Natural killer cell (primary cell): Measurements from ENCODE around the gene DGKB. TPM values are rescaled to one million over a fixed set of nuclear protein-coding genes. Genes with fewer than 3 reads are reported as not detected.

Source experiments
- ATAC-seq, 3 donors: fragments of 150-1000 bp in 2 of 3; fragments of 200-7000 bp in 1 of 3; cut with Tn5 transposase; 1 replicate in 1 of 3; 2 replicates in 2 of 3; pipeline ENCODE4 v1.10.0; 2021; ENCODE audit warnings: mild to moderate bottlenecking in 2 of 3, moderate library complexity in 2 of 3
- DNase-seq, 2 donors: peaks; one replicate each; pipeline versions ENCODE4 v3.0.0 to v3.0.0-alpha.2; 2013 to 2021; ENCODE audit warnings: mixed read lengths in 1 of 2
- H3K27ac ChIP-seq: one replicate; pipeline ENCODE4 v1.5.1; 2013; ENCODE audit warnings: mild to moderate bottlenecking, low read length
- H3K27me3 ChIP-seq: one replicate; pipeline ENCODE4 v1.6.1; 2013; ENCODE audit warnings: low read length; ENCODE audit not compliant: control insufficient read depth, insufficient read depth
- H3K36me3 ChIP-seq: one replicate; pipeline ENCODE4 v1.6.1; 2013; ENCODE audit warnings: low read length; ENCODE audit not compliant: control insufficient read depth, insufficient read depth
- H3K4me1 ChIP-seq: one replicate; pipeline ENCODE4 v1.6.1; 2013; ENCODE audit warnings: low read length; ENCODE audit not compliant: control insufficient read depth, insufficient read depth
- H3K4me3 ChIP-seq: one replicate; pipeline ENCODE4 v1.5.1; 2013; ENCODE audit warnings: low read length
- H3K9me3 ChIP-seq: one replicate; pipeline ENCODE4 v1.6.1; 2013; ENCODE audit warnings: low read length; ENCODE audit not compliant: control insufficient read depth, insufficient read depth
- H3K27ac Mint-ChIP-seq, 2 donors: one replicate each; pipeline ENCODE4 v1.8.0; 2022; ENCODE audit warnings: mild to moderate bottlenecking in 2 of 2, mixed read lengths in 2 of 2, moderate library complexity in 1 of 2
- H3K27me3 Mint-ChIP-seq, 2 donors: one replicate each; pipeline ENCODE4 v1.8.0; 2022; ENCODE audit warnings: low read depth in 2 of 2, mixed read lengths in 2 of 2
- H3K36me3 Mint-ChIP-seq: one replicate; pipeline ENCODE4 v1.8.0; 2022; ENCODE audit warnings: mixed read lengths
- H3K4me1 Mint-ChIP-seq, 2 donors: one replicate each; pipeline ENCODE4 v1.8.0; 2022; ENCODE audit warnings: mixed read lengths in 2 of 2
- H3K4me3 Mint-ChIP-seq: one replicate; pipeline ENCODE4 v1.8.0; 2022; ENCODE audit warnings: mild to moderate bottlenecking, moderate library complexity, mixed read lengths
- H3K9me3 Mint-ChIP-seq, 2 donors: one replicate each; pipeline ENCODE4 v1.8.0; 2022; ENCODE audit warnings: mixed read lengths in 2 of 2
- WGBS: methylation state at CpG from one replicate; pipeline ENCODE4 v1.1.7; 2013; ENCODE audit warnings: missing lambda C conversion rate; ENCODE audit not compliant: insufficient coverage; 5-methylcytosine and 5-hydroxymethylcytosine counted together
- intact Hi-C: fragments of 100-400 bp; cut with micrococcal nuclease; formaldehyde crosslinking; loops from one replicate; pipeline ENCODE4 v1.14.2; 2022
- total RNA-seq, 4 donors: library from RNA; stranded (reverse); fragments of 120-200 nt in 1 of 4; gene quantifications; one replicate each; pipeline versions ENCODE4 v1.2.3 to v1.2.4, GENCODE V29; 2013 to 2022
- TF ChIP-seq, protein P1 (sequence below): fragments of 200-600 bp; IDR thresholded peaks from one replicate; pipeline ENCODE4 v1.8.0; 2022; ENCODE audit warnings: antibody characterized with exemption

DGKB gene
- total RNA-seq, 3 donors from 2014 or later (not counting 1 experiment from before 2014, with no cell fraction given), result not detected

- intact Hi-C loops, result no loop called here
- Mint-ChIP-seq H3K4me1 (no peaks in the 10 kb centered on the region), H3K36me3 (no peaks in the 10 kb centered on the region), H3K9me3 (peaks cover 0 to 2% of the 10 kb centered on the region in 2 donors), H3K27ac (no peak overlapping the region), H3K27me3 (no peaks in the 10 kb centered on the region), H3K4me3 (no peak overlapping the region)
- Histone ChIP-seq H3K4me3 (no peak overlapping the region), H3K27ac (no peak overlapping the region), H3K9me3 (no peaks in the 10 kb centered on the region), H3K36me3 (no peaks in the 10 kb centered on the region), H3K27me3 (no peaks in the 10 kb centered on the region), H3K4me1 (no peaks in the 10 kb centered on the region)
- ATAC-seq, result no peak
- no CpG with 5 or more reads among the region's 1 CpG for WGBS
- TF ChIP-seq, protein P1, sequence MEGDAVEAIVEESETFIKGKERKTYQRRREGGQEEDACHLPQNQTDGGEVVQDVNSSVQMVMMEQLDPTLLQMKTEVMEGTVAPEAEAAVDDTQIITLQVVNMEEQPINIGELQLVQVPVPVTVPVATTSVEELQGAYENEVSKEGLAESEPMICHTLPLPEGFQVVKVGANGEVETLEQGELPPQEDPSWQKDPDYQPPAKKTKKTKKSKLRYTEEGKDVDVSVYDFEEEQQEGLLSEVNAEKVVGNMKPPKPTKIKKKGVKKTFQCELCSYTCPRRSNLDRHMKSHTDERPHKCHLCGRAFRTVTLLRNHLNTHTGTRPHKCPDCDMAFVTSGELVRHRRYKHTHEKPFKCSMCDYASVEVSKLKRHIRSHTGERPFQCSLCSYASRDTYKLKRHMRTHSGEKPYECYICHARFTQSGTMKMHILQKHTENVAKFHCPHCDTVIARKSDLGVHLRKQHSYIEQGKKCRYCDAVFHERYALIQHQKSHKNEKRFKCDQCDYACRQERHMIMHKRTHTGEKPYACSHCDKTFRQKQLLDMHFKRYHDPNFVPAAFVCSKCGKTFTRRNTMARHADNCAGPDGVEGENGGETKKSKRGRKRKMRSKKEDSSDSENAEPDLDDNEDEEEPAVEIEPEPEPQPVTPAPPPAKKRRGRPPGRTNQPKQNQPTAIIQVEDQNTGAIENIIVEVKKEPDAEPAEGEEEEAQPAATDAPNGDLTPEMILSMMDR, result no peak
- DNase-seq, result no peak
Observed at GRCh38 chr7:14717816-14718215, 184.7 kb downstream of the DGKB start.

GRCh38 chr7:14717169-14717568 is 185.4 kb downstream of the DGKB start:
- no peaks in the 10 kb centered on the region for H3K27me3 ChIP-seq
- H3K4me3 ChIP-seq, result no peak overlapping the region
- no peak overlapping the region for H3K27ac Mint-ChIP-seq
- DNase-seq (no peak), ATAC-seq (no peak)
- no peaks in the 10 kb centered on the region for H3K36me3 Mint-ChIP-seq
- H3K36me3 ChIP-seq, result no peaks in the 10 kb centered on the region
- H3K27me3 Mint-ChIP-seq, result no peaks in the 10 kb centered on the region
- H3K4me3 Mint-ChIP-seq, result no peak overlapping the region
- intact Hi-C loops, result no loop called here
- TF ChIP-seq, protein P1, result no peak
- no peaks in the 10 kb centered on the region for H3K9me3 ChIP-seq
- no peak overlapping the region for H3K27ac ChIP-seq
- H3K9me3 Mint-ChIP-seq, result peaks cover under 1% of the 10 kb centered on the region in 2 donors
- H3K4me1 Mint-ChIP-seq, result no peaks in the 10 kb centered on the region
- no peaks in the 10 kb centered on the region for H3K4me1 ChIP-seq

GRCh38 chr7:14714161-14714728 is 188.3 kb downstream of the DGKB start:
- DNase-seq (no peak), ATAC-seq (no peak)
- no peak overlapping the region for H3K4me3 Mint-ChIP-seq
- TF ChIP-seq, protein P1, result no peak
- no peaks in the 10 kb centered on the region for H3K36me3 Mint-ChIP-seq
- H3K27me3 ChIP-seq, result no peaks in the 10 kb centered on the region
- no peaks in the 10 kb centered on the region for H3K4me1 Mint-ChIP-seq
- no peaks in the 10 kb centered on the region for H3K4me1 ChIP-seq
- H3K27me3 Mint-ChIP-seq, result no peaks in the 10 kb centered on the region
- no peaks in the 10 kb centered on the region for H3K9me3 ChIP-seq
- WGBS, result 69% methylated on average over 3 of the region's 3 CpGs
- intact Hi-C loops, result no loop called here
- no peak overlapping the region for H3K4me3 ChIP-seq
- H3K36me3 ChIP-seq, result no peaks in the 10 kb centered on the region
- no peak overlapping the region for H3K27ac ChIP-seq
- H3K27ac Mint-ChIP-seq, result no peak overlapping the region
- H3K9me3 Mint-ChIP-seq, result peaks cover 4% of the 10 kb centered on the region in 2 donors

DNA sequence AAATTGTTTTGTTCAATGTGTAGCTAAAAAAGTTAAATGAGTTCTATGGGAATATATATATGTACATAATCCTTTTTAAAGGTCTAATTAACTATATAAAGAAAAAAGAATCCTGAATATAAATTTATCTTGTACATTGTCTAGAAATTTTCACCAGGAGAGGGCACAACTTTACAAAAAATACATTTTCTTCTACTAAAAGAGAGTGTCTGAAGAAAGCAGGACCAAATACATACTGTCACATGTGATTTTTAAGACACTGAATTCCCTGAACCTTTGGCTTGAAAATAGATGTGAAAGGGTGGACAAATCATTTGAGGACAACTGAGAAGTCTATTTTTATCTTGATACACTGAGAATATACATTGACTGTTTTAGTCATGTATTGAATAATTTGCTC is 204.3 kb downstream of the DGKB start:
- H3K4me3 ChIP-seq, result no peak overlapping the region
- no peak for DNase-seq
- H3K27ac ChIP-seq, result no peak overlapping the region
- peaks cover 0 to 2% of the 10 kb centered on the region in 2 donors for H3K9me3 Mint-ChIP-seq
- TF ChIP-seq, protein P1, result no peak
- no peaks in the 10 kb centered on the region for H3K9me3 ChIP-seq
- no peaks in the 10 kb centered on the region for H3K4me1 ChIP-seq
- H3K27me3 Mint-ChIP-seq, result no peaks in the 10 kb centered on the region
- no peaks in the 10 kb centered on the region for H3K36me3 Mint-ChIP-seq
- no peaks in the 10 kb centered on the region for H3K36me3 ChIP-seq
- no peaks in the 10 kb centered on the region for H3K27me3 ChIP-seq
- no peaks in the 10 kb centered on the region for H3K4me1 Mint-ChIP-seq
- H3K27ac Mint-ChIP-seq, result no peak overlapping the region
- ATAC-seq, result no peak
- intact Hi-C loops, result no loop called here
- no peak overlapping the region for H3K4me3 Mint-ChIP-seq
